Ascending aorta (tissue), 2 donors: ENCODE results near the gene OR6C68. TPM values are rescaled to one million over a fixed set of nuclear protein-coding genes. Genes with fewer than 3 reads are reported as not detected.
"Not testable (repeated sequence)": the region's sequence is repeated elsewhere in the genome, so short reads cannot be mapped to it uniquely, and the experiment has no call there.

Source experiments
- DNase-seq, 2 donors: peaks; one replicate each; pipeline ENCODE4 v3.0.0-alpha.2; 2019; ENCODE audit warnings: low spot score in 2 of 2
- H3K27ac ChIP-seq, 2 donors: fragments of 200-600 bp; sonication (generic); one replicate each; pipeline ENCODE4 v1.5.1; 2016 to 2017; ENCODE audit warnings: mild to moderate bottlenecking in 1 of 2
- H3K27me3 ChIP-seq: fragments of 200-600 bp; sonication (generic); one replicate; pipeline ENCODE4 v1.5.1; 2017
- H3K36me3 ChIP-seq, 2 donors: fragments of 200-600 bp; sonication (generic); one replicate each; pipeline ENCODE4 v1.5.1; 2016
- H3K4me1 ChIP-seq, 2 donors: fragments of 200-600 bp; sonication (generic); one replicate each; pipeline ENCODE4 v1.5.1; 2016 to 2017; ENCODE audit warnings: mild to moderate bottlenecking in 1 of 2
- H3K4me3 ChIP-seq, 2 donors: fragments of 200-600 bp; sonication (generic); one replicate each; pipeline ENCODE4 v1.5.1; 2016 to 2017; ENCODE audit warnings: mild to moderate bottlenecking in 1 of 2
- H3K9me3 ChIP-seq, 2 donors: fragments of 200-600 bp; sonication (generic); one replicate each; pipeline ENCODE4 v1.5.1; 2016
- intact Hi-C: fragments of 100-400 bp; cut with DNase I; formaldehyde crosslinking; loops from one replicate; pipeline ENCODE4 v1.15.1; 2023
- total RNA-seq: library from RNA; depleted of rRNA; stranded (reverse); fragments of >200 nt; gene quantifications from one replicate; pipeline ENCODE4 v1.1.0, GENCODE V29; 2016
- TF ChIP-seq, protein P1 (sequence below), 3 experiments: fragments of 200-600 bp in 2 of 3; fragments of 450-650 bp in 1 of 3; sonication (generic) in 2 of 3; IDR thresholded peaks; one replicate each; pipeline ENCODE4 v1.5.1; 2016 to 2019; ENCODE audit warnings: antibody characterized with exemption in 3 of 3, mild to moderate bottlenecking in 1 of 3, moderate library complexity in 1 of 3

Gene OR6C68
- total RNA-seq, 1 donor from 2014 or later = not detected

DNA sequence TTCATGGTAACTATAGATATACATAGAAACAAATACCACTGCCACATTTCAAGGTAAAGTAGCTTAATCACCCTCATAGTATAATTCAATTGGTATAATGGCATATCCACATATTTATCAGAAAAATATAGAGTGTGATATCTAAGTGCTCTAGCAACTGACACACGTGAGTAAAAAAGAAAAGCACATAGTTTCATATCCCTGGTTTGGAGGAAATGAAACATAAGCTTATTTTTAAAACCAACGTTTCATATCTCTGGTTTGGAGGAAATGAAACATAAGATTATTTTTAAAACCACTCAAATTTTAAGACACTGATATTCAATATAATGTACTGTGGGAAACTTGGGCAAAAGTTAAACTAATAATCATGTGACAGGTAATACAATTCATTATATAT lies 24.3 kb upstream of the OR6C68 start:
- Histone ChIP-seq H3K4me1 (no peaks in the 10 kb centered on the region), H3K27ac (no peak overlapping the region), H3K27me3 (no peaks in the 10 kb centered on the region), H3K9me3 (no peaks in the 10 kb centered on the region), H3K4me3 (no peak overlapping the region), H3K36me3 (no peaks in the 10 kb centered on the region)
- intact Hi-C loops = no loop called here
- DNase-seq = no peak
- TF ChIP-seq, protein P1, sequence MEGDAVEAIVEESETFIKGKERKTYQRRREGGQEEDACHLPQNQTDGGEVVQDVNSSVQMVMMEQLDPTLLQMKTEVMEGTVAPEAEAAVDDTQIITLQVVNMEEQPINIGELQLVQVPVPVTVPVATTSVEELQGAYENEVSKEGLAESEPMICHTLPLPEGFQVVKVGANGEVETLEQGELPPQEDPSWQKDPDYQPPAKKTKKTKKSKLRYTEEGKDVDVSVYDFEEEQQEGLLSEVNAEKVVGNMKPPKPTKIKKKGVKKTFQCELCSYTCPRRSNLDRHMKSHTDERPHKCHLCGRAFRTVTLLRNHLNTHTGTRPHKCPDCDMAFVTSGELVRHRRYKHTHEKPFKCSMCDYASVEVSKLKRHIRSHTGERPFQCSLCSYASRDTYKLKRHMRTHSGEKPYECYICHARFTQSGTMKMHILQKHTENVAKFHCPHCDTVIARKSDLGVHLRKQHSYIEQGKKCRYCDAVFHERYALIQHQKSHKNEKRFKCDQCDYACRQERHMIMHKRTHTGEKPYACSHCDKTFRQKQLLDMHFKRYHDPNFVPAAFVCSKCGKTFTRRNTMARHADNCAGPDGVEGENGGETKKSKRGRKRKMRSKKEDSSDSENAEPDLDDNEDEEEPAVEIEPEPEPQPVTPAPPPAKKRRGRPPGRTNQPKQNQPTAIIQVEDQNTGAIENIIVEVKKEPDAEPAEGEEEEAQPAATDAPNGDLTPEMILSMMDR (IDR thresholded peaks at IDR 0.05) = no peak

DNA sequence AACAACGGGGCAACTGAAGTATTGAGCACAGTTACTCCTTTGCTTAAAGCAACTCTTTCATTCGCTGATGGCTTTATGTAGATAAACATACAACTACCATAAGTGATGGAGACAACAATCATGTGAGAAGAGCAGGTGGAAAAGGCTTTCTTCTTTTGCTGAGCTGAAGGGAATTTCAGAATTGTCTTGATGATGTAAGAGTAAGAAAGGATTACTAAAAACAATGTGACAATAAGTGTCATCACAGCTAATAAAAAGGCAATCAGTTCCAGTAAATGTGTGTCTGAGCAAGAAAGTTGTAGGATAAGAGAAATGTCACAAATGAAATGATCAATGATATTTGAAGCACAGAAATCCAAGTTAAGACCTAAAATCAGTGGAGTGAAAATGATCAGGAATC lies 22.9 kb upstream of the OR6C68 start:
- H3K36me3 ChIP-seq = no peaks in the 10 kb centered on the region
- DNase-seq = no peak
- TF ChIP-seq, protein P1 (IDR thresholded peaks at IDR 0.05) = no peak
- H3K9me3 ChIP-seq = no peaks in the 10 kb centered on the region
- no peak overlapping the region for H3K27ac ChIP-seq
- H3K27me3 ChIP-seq = no peaks in the 10 kb centered on the region
- no peak overlapping the region for H3K4me3 ChIP-seq
- no peaks in the 10 kb centered on the region for H3K4me1 ChIP-seq
- intact Hi-C loops = no loop called here

DNA sequence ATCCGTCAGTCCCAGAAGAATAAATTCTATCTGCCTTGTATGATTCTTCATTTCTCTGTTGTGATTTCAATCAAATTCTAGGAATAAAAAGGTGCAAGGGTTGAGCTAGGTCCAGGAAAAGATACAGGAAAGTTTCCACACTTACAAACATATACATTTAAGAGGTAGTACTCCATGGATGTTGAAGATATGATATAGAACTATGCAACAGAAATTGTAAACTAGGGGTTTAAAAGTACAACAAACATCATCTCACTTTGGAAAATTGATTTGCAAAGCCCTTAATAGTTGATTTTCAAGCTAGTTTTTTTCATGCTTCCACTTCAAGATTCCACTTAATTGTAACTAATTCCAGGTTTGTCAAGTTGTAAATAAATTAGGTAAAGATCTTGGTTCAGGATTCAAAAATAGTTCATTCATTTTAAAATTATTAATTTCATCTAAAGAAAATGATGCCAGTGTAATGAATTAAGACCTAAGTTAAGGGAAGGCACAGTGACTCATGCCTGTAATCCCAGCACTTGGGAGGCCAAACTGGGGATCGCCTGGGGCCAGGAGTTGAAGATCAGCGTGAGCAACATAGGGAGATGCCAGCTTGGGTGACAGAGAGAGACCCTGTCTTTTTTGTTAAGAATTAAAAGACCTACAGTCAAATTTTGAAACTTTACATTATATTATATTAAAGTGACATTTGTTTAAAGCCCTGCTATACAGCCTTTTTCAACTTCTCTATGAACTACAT lies 21.9 kb upstream of the OR6C68 start, which contains the start of gene OR6C70:
OR6C70 (minus strand) TSS at position 51 of the 742 bp plus-strand sequence; CDS start at position 51, 0 bp downstream.
- no peaks in the 10 kb centered on the region for H3K9me3 ChIP-seq
- H3K4me1 ChIP-seq = no peaks in the 10 kb centered on the region
- no peak within 1 kb of the TSS for H3K27ac ChIP-seq
- H3K4me3 ChIP-seq = no peak within 1 kb of the TSS
- DNase-seq = no peak
- intact Hi-C loops = no loop called here
- H3K36me3 ChIP-seq = no peaks in the 10 kb centered on the region
- TF ChIP-seq, protein P1 (IDR thresholded peaks at IDR 0.05) = no peak
- H3K27me3 ChIP-seq = no peaks in the 10 kb centered on the region

DNA sequence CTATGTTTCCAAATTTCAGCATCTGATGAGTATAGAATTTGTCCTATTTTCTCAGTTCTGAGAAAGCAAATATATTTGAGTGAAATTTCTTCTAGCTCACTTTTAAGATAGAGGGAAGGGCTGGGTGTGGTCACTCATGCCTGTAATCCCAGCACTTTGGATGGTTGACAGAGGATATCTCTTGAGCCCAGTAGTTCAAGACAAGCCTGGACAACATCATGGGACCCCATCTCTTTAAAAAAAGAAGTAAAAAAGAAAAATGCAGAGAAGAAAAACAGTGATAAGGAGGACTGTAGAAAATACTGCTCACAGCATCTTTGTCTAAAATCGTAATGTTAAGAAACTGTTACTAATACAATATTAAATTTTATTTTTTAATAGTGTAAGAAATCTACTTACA lies 19.9 kb upstream of the OR6C68 start:
- no peaks in the 10 kb centered on the region for H3K27me3 ChIP-seq
- TF ChIP-seq, protein P1 (IDR thresholded peaks at IDR 0.05) = no peak
- H3K36me3 ChIP-seq = no peaks in the 10 kb centered on the region
- no peaks in the 10 kb centered on the region for H3K9me3 ChIP-seq
- H3K4me1 ChIP-seq = no peaks in the 10 kb centered on the region
- intact Hi-C loops = no loop called here
- no peak for DNase-seq
- H3K4me3 ChIP-seq = no peak overlapping the region
- H3K27ac ChIP-seq = no peak overlapping the region

DNA sequence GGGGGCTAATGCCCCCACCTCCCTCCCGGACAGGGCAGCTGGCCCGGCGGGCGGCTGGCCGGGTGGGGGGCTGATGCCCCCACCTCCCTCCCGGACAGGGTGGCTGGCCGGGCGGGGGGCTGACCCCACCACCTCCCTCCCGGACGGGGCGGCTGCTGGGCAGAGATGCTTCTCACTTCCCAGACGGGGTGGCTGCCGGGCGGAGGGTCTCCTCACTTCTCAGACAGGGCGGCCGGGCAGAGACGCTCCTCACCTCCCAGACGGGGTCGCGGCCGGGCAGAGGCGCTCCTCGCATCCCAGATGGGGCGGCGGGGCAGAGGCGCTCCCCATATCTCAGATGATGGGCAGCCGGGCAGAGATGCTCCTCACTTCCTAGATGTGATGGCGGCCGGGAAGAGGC lies 13.0 kb upstream of the OR6C68 start:
- DNase-seq, H3K27me3 ChIP-seq, H3K4me3 ChIP-seq, H3K27ac ChIP-seq, intact Hi-C loops, H3K4me1 ChIP-seq, H3K36me3 ChIP-seq, H3K9me3 ChIP-seq: not testable (repeated sequence)

DNA sequence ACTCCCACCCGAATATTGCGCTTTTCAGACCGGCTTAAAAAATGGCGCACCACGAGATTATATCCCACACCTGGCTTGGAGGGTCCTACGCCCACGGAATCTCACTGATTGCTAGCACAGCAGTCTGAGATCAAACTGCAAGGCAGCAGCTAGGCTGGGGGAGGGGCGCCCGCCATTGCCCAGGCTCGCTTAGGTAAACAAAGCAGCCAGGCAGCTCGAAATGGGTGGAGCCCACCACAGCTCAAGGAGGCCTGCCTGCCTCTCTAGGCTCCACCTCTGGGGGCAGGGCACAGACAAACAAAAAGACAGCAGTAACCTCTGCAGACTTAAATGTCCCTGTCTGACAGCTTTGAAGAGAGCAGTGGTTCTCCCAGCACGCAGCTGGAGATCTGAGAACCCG lies 7.9 kb upstream of the OR6C68 start:
- H3K27me3 ChIP-seq, H3K9me3 ChIP-seq, H3K4me3 ChIP-seq, H3K4me1 ChIP-seq, H3K36me3 ChIP-seq, intact Hi-C loops, DNase-seq, H3K27ac ChIP-seq: not testable (repeated sequence)

DNA sequence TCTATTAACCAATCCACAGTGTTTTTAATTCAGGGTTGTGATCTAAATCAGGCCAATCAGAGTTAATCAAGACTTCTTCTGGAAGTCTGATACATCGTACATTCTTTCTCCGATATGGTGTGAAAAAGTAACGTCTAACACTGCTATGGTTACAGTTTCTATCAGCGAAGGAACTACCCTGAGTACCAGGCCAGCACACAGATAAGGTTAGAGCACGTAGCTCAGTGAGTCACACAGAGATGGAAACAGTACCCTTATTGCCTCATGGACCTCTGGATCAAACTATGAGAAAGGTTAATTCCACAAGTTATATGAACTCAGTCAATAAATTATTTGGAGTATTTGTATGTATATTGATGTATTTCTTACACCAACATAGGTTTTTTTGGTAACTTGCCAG lies 3.3 kb downstream of the OR6C68 start:
- Histone ChIP-seq H3K27me3 (no peaks in the 10 kb centered on the region), H3K4me3 (no peak overlapping the region), H3K27ac (no peak overlapping the region), H3K4me1 (no peaks in the 10 kb centered on the region), H3K9me3 (no peaks in the 10 kb centered on the region), H3K36me3 (no peaks in the 10 kb centered on the region)
- intact Hi-C loops = no loop called here
- no peak for DNase-seq
- TF ChIP-seq, protein P1 (IDR thresholded peaks at IDR 0.05) = no peak
